ENCODE measurements around the gene ARMH4. TPM values are rescaled to one million over a fixed set of nuclear protein-coding genes. Genes with fewer than 3 reads are reported as not detected.
"Not testable (repeated sequence)": the region's sequence is repeated elsewhere in the genome, so short reads cannot be mapped to it uniquely, and the experiment has no call there.

The ARMH4 gene
- total RNA-seq, 1 donor from 2014 or later, result 16.2 TPM

- DNase-seq (ENCODE audit: low read depth), result no peak
Observed at GRCh38 chr14:58145936-58146335, 6.1 kb downstream of the ARMH4 start.

GRCh38 chr14:58143106-58143505, 8.9 kb downstream of the ARMH4 start:
- DNase-seq (ENCODE audit: low read depth), result no peak

- no peak for DNase-seq (ENCODE audit: low read depth)
Observed at GRCh38 chr14:58141893-58142292, 10.1 kb downstream of the ARMH4 start.

- DNase-seq (ENCODE audit: low read depth), result no peak
Observed at GRCh38 chr14:58138714-58139482, 13.1 kb downstream of the ARMH4 start.

- DNase-seq (ENCODE audit: low read depth), result no peak
Observed at GRCh38 chr14:58138031-58138713, 13.8 kb downstream of the ARMH4 start.

- DNase-seq (ENCODE audit: low read depth), result peak; percentile 70
Observed at GRCh38 chr14:58133739-58134138, 18.3 kb downstream of the ARMH4 start.

GRCh38 chr14:58131386-58131785, 20.6 kb downstream of the ARMH4 start:
- peak; percentile 55 for DNase-seq (ENCODE audit: low read depth)

GRCh38 chr14:58130116-58130782, 21.8 kb downstream of the ARMH4 start:
- DNase-seq (ENCODE audit: low read depth), result no peak

- no peak for DNase-seq (ENCODE audit: low read depth)
Observed at GRCh38 chr14:58129208-58129607, 22.8 kb downstream of the ARMH4 start.

- no peak for DNase-seq (ENCODE audit: low read depth)
Observed at GRCh38 chr14:58128416-58128815, 23.6 kb downstream of the ARMH4 start.

GRCh38 chr14:58122546-58122945, 29.5 kb downstream of the ARMH4 start:
- not testable (repeated sequence) for DNase-seq (ENCODE audit: low read depth)

- DNase-seq (ENCODE audit: low read depth), result no peak
Observed at GRCh38 chr14:58121530-58122186, 30.4 kb downstream of the ARMH4 start.

GRCh38 chr14:58119381-58119780, 32.6 kb downstream of the ARMH4 start:
- DNase-seq (ENCODE audit: low read depth), result no peak

- DNase-seq (ENCODE audit: low read depth), result peak; percentile 10
Observed at GRCh38 chr14:58118097-58118815, 33.8 kb downstream of the ARMH4 start.

GRCh38 chr14:58109744-58110143, 42.3 kb downstream of the ARMH4 start:
- DNase-seq (ENCODE audit: low read depth), result peak; percentile 18

GRCh38 chr14:58108717-58109116, 43.3 kb downstream of the ARMH4 start:
- no peak for DNase-seq (ENCODE audit: low read depth)

GRCh38 chr14:58107947-58108552, 44.0 kb downstream of the ARMH4 start:
- peak; percentile 75 for DNase-seq (ENCODE audit: low read depth)

GRCh38 chr14:58107041-58107440, 45.0 kb downstream of the ARMH4 start:
- DNase-seq (ENCODE audit: low read depth), result no peak

GRCh38 chr14:58106446-58106845, 45.6 kb downstream of the ARMH4 start:
- DNase-seq (ENCODE audit: low read depth), result no peak

GRCh38 chr14:58104808-58105207, 47.2 kb downstream of the ARMH4 start:
- peak; percentile 64 for DNase-seq (ENCODE audit: low read depth)

- no peak for DNase-seq (ENCODE audit: low read depth)
Observed at GRCh38 chr14:58100735-58101368, 51.2 kb downstream of the ARMH4 start.
